ENCODE measurements around the gene OCIAD2.
"Not testable (repeated sequence)": the region's sequence is repeated elsewhere in the genome, so short reads cannot be mapped to it uniquely, and the experiment has no call there.

OCIAD2 gene

DNA sequence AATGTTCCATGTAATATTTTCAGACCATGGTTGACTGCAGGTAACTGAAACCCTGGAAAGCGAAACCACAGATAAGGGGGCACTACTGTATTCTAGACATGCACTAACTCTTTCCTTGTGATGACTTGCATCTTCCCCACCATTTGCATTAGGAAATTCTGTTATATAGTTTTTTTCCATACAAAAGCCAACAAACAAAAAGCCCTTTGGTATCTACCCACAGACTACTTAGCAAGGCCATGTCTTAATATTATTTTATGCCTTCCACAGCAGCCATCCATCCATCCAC is 52.2 kb downstream of the OCIAD2 start:
- DNase-seq (ENCODE audit: low read depth in 2 of 2) = no peak

DNA sequence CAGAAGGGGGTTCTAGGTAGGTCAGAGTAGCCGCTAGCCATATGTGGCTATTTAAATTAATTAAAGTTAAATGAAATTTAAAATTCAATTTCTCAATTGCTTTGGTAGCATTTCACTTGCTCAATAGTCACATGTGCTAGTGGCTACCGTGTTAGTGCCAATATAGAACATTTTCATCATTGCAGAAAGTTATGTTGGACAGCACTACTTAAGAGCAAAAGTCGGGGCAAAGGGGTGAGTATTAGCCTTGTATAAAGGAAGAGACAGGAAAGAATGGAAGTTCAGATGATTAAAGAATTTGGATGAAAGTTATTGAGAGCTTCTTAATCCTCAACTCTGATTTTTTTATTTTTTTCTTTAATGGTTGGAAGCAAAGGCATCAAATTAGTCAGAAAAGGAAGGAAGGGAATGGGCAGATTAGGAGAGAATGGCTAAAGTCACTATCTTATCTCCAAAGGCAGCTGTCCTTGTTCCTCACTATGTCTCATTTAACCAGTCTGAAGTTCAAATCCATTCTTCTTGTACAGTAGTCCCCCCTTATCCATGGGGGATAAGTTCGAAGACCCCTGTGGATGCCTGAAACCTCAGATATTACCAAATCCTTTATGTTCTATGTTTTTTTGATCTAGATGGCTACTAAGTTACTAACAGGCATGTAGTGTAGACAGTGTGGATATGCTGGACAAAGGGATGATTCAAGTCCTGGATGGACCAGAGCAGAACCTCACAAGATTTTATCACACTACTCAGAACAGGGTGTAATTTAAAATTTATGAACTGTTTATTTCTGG is 52.8 kb downstream of the OCIAD2 start:
- DNase-seq (ENCODE audit: low read depth in 2 of 2) = no peak

DNA sequence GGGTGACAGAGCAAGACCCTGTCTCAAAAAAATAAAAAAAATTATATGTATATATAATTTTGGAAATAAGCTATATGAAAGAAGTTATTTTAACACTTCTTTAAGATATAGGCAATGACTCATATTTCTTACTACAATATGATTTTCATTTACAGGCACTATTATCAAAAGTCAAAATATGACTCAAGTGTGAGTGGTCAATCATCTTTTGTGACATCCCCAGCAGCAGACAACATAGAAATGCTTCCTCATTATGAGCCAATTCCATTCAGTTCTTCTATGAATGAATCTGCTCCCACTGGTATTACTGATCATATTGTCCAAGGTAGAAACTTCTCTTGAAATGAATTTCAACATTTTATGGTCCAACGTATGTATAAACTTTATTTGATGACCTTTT is 54.9 kb downstream of the OCIAD2 start:
- DNase-seq (ENCODE audit: low read depth in 2 of 2) = no peak

DNA sequence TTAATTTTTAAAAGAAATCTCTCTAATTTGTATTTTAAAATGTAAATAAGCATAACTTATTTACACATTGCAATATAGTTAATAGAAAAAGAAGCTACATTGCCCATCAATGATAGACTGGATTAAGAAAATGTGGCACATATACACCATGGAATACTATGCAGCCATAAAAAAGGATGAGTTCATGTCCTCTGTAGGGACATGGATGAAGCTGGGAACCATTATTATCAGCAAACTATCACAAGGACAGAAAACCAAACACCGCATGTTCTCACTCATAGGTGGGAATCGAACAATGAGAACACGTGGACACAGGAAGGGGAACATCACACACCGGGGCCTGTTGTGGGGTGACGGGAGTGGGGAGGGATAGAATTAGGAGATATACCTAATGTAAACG is 57.8 kb downstream of the OCIAD2 start:
- DNase-seq (ENCODE audit: low read depth in 2 of 2) = not testable (repeated sequence)

DNA sequence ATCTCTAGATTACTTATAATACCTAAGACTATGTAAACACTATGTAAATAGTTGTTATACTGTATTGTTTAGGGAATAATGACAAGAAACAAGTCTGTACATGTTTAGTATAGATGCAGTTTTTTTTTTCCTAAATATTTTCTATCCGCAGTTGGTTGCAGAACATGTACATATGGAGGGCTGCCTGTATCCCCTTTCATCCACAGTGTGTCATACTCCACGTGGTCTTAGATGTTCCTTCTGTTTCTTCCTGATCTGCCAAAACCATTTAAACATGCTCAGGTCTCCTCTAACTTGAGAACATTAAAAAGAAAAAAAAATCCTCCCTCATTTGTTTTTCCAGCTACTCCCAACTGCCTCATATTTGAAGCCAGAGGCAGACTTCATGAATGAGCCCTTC is 61.7 kb downstream of the OCIAD2 start:
- DNase-seq (ENCODE audit: low read depth in 2 of 2) = no peak

DNA sequence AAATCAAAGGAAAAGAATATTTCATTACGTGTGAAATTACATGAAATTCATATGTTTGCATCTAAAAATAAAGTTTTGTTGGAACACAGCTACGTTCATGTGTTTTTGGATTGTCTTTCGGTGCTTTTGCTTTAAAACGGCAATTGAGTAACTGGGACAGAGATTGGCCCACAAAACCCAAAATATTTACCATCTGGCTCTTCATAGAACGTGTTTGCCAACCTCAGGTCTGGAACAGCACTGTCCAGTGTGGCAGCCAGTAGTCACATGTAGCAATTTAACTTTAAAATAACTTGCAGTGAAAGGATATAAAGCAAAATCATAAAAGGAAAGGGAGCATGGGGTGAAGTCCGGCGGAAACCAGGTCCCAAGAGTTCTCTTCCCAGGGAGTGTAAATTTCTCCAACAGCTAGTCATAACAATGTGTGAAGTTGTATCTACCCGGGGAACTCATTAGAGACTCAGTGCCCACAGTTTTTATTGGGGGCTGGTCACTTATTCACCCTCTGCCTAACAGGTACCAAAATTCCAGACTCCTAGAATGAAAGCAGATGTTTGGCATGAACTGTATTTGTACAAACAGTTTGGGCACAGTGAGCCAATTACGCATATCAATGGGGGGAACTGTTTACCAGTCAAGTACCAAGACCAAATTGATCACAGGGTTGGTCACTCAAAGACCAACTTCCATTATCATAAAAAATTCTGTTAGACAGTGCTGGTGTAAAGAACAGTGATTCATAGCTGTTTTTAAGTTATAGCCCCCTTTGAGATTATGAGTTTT is 65.3 kb downstream of the OCIAD2 start:
- DNase-seq (ENCODE audit: low read depth in 2 of 2) = no peak

DNA sequence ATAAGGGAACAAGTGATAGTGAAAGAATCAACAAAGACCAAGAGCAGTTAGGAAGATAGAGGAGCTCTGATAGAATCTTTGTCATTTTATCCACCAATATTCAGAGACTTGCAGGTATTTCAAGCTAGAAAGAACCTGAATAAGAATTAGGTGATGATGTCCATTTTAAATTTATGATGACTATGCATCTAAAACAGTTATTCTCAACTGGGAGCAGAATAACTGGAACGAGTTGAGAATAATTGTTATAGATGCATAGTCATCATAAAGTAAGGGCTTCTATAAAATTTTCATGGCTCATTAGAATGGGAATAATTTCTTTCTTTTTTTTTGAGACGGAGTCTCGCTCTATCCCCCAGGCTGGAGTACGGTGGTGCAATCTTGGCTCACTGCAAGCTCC is 69.9 kb downstream of the OCIAD2 start:
- no peak for DNase-seq (ENCODE audit: low read depth in 2 of 2)

Data from stimulated activated CD8-positive, alpha-beta memory T cell treated with anti-CD3 and anti-CD28 coated beads, Interleukin-2, amount 100 ng/mL, for 1 hour (primary cell).